Left renal pelvis (tissue), 4 donors: ENCODE data around the gene CADM2. TPM values are rescaled to one million over a fixed set of nuclear protein-coding genes. Genes with fewer than 3 reads are reported as not detected.

Source experiments
- DNase-seq, 4 donors: peaks; one replicate each; pipeline ENCODE4 v3.0.0-alpha.2; 2013; ENCODE audit warnings: low read depth in 4 of 4, low spot score in 3 of 4
- polyA plus RNA-seq, 4 donors: library from polyadenylated mRNA; unstranded; fragments of 120-200 nt; gene quantifications; one replicate each; pipeline ENCODE4 v1.2.1, GENCODE V29; 2013; ENCODE audit not compliant: insufficient read length in 4 of 4

CADM2 gene
- polyA plus RNA-seq, 4 donors, result 0.27 to 6.4 (median 0.70) TPM

- no peak for DNase-seq
Observed at GRCh38 chr3:85171976-85172375, 213.2 kb downstream of the CADM2 start.

- DNase-seq, result no peak
Observed at GRCh38 chr3:85176799-85177198, 218.0 kb downstream of the CADM2 start.

DNA sequence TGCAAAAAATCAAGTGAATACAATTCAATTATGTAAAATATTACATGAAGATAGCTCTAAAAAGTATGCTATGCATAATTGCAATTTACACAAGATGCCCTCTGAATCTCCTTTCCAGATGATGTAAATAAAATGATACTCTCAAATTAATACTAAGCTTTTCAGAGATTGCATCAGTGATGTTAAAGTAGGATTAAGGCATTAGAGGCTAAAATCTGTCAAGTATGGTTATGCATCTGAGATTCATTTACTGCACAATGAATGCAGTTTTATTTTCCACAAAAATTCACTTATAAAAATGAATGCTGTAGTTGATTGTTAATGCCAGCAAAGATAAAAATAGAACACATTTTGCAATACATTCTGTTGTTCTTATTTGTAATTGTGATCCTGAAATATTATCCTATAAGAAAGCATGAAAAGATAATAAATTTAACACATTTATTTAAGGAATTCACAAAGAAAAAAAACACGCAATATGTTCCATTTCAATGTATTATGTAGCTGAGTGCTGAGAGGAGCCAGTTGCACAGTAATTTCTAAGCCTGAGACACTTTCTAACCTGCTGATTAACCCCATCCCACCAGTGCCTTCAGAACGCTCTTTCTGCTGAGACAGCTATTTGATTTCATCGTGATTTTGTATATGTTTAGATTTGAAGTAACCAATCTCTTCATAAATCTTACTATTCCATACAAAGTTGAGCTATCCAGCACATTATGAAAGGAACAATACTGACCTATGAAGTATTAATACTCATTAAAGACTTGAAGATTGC, 224.4 kb downstream of the CADM2 start:
- no peak for DNase-seq

- DNase-seq, result no peak
Observed at GRCh38 chr3:85185495-85185894, 226.7 kb downstream of the CADM2 start.

DNA sequence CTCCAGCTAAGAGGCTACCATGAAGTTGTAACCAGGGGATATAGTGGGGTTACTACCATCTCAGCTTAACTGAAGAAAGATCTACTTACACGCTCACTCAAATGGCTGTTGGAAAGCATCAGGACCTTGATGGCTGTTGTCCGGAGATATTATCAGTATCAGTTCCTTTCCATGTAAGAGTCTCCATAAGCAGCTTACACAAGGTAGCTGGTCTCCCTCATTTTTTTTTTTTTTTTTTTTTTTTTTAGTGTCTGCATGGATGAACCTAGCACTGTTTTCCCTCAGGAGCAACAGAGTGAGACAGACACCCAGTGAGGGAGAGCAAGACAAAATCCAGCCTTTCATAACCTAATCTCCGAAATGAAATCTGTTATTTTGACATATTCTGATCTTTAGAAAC, 230.9 kb downstream of the CADM2 start:
- DNase-seq, result no peak

- no peak for DNase-seq
Observed at GRCh38 chr3:85193565-85193964, 234.8 kb downstream of the CADM2 start.

DNA sequence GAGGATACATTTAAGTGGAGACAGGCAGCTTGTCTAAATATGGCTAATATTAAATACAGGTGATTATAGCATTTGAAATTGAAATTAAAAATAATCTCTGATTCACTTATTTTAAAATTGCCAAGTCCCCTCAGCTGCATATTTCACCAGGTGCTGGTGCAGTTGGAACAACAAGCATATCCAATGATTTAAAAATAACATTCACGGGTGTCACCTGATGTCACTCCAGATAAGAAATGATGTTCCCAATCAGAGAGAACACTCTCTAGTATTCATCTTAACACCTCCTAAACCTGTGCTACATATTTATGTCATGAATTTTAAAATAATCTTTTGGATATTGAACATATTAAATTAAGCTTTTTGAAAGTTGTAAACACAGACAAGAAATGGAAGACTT, 249.9 kb downstream of the CADM2 start:
- no peak for DNase-seq

GRCh38 chr3:85210540-85210939, 251.8 kb downstream of the CADM2 start:
- DNase-seq, result no peak

DNA sequence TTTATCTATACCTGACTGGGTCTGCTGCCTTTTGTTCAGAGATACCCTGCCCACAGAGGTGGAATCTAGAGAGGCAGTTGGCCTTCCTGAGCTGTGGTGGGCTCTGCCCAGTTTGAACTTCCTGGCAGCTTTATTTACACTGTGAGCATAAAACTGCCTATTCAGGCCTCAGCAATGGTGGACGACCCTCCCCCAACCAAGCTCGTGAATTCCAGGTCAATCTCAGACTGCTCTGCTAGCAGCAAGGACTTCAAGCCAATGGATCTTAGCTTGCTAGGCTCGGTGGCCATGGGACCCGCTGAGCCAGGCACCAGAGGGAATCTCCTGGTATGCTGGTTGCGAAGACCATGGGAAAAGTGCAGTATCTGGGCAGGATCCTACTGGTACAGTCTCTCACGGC, 270.2 kb downstream of the CADM2 start:
- no peak for DNase-seq

DNA sequence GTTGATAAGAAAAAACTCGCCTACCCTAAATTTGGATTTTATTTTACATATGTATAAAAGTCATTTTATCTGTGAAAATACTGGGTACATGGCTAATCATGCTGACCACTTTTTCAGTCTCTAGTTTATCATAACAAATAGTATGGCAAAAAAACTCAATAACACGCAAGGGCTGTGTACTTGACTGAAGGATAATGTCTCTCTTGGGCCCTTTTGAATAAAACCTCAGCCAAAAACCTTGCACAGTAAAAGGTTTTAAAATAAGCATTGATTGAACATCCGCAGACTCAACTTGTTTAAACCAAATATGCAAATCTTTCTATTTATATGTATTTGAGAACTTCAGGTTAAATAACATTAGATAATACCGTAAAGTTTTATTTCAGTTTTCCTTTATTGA, 285.3 kb downstream of the CADM2 start:
- no peak for DNase-seq

DNA sequence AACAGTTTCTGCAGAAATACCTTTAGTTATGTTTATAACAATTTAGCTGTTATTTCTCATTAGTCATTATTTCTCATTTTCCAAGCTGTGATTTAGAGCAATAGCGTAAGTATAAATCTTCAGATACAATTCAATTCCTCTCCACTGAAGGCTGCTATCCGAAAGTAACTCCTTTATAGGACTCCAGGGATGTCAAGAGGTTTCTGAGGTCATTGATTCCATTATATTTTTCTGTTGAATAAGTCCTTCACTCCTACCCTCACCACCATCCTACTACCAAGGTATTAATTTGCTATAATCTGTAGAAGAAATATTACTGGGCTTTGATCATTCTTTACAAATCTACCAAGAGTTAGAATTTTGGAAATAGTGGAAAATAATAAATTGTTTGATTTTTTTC, 285.7 kb downstream of the CADM2 start:
- DNase-seq, result no peak

DNA sequence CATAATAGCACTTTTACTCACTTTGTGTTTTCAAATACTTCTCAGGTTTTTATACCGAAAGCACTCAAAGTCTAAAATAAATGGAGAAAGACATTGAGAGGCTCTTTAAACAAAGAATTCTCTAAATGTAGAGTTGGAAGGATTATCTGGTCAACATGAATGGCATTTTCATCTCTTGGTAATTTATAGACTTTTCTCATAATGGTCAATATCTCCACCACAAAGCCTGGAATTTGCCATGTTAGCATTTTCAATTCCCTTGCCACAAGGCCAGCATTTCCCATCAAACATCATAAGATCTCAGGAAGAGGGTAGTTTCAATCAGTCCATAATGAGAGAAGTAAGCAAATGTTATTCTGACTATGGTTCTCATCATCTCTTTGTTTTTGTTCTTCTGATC, 293.0 kb downstream of the CADM2 start:
- no peak for DNase-seq

DNA sequence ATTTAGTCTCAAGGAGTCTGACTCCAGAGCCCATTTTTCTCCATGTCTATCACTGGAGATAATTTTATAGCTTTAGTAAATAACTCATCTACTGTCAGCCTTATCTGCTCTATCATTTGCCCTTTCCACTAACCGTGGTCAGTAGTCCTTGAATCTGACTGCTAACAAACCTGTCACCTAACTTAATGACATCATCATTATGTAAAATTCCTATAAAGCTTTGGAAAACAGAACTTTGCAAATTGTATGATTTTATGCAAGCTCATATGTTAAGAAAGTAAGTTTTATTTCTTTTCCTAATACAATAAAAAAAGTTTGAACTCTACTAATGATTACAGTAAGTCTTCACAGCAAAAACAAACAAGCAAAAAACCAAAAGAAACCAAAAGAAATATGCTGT, 293.9 kb downstream of the CADM2 start:
- no peak for DNase-seq

DNA sequence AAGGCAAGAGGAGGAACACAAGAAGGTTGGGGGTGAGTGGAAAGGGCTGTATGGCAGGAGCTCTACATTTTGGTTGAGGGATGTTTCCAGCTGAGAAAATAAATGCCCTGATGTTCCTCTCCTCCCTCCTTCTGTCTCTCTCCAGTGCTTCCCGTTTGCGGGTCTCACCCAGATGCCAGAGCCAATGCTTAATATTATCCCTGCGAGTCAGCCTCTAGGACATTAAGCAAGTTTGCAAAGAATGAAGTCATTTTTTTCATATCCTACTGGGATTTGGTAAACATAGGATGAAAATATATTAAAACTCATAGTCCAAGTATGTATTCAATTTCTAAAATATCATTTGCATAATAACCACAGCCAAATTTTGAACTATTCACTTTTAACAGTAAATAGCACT, 295.9 kb downstream of the CADM2 start:
- no peak for DNase-seq

DNA sequence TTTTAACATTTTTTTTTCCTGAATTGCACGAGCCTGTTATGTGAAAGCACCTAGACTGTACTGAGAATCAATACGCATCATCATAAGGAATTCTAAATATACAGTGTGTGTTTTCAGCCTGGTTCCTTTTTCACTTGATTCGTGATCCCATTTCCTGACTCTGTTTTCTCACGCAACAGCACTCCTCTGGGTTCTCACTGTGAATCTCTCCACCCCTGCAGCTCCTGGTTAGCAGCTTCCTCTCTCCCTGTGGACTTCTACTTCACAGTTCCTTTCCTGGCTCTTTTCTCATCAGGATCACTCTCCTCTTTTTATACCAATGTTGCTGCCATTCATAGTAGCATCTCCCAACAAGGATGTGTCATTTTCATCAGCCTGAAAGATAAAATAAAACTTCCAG, 297.2 kb downstream of the CADM2 start:
- DNase-seq, result no peak

DNA sequence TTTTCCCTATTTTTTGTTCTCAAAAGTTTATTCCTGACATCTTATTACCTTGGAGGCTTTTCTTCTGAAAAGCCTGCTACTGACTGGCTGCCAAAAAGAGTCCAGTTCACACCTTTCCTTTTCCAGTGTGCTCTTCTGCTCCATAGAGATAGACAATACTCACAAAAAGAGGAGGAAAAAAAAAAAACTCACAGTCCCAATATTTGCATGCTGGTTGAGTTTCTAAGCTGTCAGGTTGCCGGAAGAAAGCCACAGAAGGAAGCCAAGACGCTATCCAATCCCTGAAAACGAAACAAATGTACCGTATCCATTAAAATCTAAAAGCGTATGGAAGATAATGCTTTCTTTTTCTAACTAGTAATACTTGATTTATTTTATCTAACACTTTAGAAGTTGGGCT, 299.5 kb downstream of the CADM2 start:
- no peak for DNase-seq

DNA sequence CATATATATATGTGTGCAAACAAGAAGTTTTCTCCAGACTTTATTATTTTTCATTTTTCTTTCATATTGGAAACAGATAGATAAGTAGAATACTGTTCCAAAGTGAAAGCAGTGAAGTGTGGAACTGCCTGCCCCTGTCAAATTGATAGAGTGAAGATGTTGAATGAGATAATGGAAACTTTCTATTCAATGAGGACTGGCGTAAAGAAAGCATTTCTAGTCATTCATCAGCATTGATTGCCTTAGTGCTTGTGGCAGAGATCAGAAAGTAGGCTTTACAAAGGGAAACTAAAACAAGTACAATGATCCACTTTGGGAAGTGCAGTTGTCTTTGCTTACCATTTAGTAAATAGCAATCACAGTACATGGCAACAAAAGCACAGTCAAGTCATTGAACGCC, 300.0 kb downstream of the CADM2 start:
- no peak for DNase-seq

GRCh38 chr3:85259748-85260147, 301.0 kb downstream of the CADM2 start:
- no peak for DNase-seq

- DNase-seq, result no peak
Observed at GRCh38 chr3:85264381-85264780, 305.6 kb downstream of the CADM2 start.

DNA sequence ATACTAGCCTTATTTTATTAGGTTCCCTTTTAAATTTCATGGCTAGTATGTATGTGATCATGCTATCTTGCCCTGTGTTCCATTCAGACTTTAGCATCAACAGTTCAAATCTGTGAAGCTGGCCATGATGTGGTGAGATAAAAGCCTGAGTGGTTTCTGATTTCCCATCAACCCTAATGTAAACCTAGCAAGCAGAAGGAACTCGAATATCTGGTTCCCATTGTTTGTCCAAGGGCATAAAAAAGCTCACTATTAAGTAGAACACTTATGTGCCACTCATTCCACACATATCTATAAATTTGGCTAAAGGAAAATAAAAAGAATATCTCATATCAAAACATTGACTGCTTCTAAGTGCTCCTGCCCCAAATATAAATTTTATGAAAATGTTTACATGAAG, 311.7 kb downstream of the CADM2 start:
- no peak for DNase-seq

DNA sequence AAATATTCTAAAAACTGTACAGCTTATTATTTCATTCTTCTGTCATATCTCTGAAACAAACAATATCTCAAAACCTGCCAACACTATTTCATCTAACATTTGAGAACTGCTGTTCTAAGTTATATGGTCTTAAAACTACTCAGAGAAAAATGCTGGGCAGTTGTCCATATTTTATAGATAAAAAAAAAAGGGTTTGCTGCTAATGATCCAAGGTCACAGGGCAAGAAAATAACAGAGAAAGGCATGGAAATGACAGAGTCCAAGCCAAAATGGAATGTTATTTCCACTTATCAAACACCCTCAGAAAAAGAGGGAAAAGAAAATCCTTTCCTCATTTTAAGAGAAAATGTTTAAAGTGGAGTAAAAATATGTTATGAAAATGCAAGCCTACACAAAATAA, 313.1 kb downstream of the CADM2 start:
- DNase-seq, result no peak

GRCh38 chr3:85288257-85288656, 329.5 kb downstream of the CADM2 start:
- DNase-seq, result no peak

DNA sequence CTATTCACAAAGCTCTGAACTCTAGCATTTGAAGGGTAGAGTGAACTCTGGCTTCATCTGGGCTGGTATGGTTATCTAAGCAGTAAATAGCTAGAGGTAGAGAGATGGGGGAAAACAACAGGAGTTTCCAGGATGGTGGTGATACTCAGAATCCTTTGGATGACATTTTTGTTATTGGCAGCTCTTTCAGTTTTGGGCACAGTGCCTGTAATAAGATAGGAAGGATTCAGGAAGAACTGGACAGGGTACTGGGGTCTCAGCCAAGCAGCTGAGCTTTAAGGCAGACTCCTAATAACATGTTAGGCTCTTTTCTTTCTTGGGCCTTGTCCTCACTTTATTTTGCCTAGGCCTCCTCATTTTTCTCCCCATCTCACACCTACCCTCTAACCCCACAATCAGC, 338.5 kb downstream of the CADM2 start:
- no peak for DNase-seq
